Measurements from ENCODE around the gene C10orf120. TPM values are rescaled to one million over a fixed set of nuclear protein-coding genes. Genes with fewer than 3 reads are reported as not detected.

Gene C10orf120
- total RNA-seq, 1 donor from 2014 or later: not detected

DNA sequence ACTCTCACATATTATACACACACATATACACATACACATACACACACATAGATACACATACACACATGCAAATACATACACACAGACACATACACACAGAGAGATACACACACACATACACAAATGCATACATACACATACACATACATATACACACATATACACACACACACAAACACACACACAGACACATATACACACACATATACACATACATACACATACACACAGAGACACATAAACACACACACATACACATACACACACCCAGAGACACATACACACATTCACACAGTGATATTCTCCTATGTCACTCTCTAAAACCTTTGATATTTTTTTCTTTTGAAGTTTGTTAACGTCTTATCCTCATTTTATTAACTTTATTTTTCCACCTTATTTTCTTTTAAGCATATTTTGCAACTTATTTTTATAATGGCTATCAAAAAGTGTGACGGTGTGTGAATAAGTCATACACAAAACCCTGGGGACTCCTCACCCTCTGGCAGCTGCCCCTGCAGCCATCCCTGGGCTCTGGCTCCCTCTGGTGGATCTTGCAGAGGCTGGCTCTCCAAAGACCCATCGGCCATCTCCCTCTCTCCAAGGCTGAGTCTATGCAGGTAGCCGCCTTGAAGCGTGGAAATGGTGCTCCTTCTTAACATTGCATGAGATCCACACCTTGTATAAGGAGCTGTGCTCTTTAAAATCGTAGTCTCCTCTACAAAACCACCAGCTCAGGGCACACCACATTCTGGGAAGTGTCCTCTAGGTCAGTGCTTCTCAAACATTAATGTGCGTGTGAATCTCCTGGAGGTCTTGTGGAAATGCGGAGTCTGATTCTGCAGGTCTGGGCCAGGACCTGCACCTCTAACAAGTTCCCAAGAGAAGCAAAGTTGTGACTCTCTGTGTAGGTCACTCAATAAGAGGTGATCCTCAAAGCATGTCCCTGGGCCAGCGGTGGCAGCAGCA lies 4.1 kb upstream of the C10orf120 start:
- Histone ChIP-seq H3K4me1 (no peaks in the 10 kb centered on the region), H3K36me3 (no peaks in the 10 kb centered on the region), H3K4me3 (no peak overlapping the region), H3K27ac (no peak overlapping the region), H3K9me3 (no peaks in the 10 kb centered on the region), H3K27me3 (no peaks in the 10 kb centered on the region)
- intact Hi-C loops (cut with DNase I): no loop called here
- ATAC-seq: peak; percentile 96
- TF ChIP-seq, protein P1, sequence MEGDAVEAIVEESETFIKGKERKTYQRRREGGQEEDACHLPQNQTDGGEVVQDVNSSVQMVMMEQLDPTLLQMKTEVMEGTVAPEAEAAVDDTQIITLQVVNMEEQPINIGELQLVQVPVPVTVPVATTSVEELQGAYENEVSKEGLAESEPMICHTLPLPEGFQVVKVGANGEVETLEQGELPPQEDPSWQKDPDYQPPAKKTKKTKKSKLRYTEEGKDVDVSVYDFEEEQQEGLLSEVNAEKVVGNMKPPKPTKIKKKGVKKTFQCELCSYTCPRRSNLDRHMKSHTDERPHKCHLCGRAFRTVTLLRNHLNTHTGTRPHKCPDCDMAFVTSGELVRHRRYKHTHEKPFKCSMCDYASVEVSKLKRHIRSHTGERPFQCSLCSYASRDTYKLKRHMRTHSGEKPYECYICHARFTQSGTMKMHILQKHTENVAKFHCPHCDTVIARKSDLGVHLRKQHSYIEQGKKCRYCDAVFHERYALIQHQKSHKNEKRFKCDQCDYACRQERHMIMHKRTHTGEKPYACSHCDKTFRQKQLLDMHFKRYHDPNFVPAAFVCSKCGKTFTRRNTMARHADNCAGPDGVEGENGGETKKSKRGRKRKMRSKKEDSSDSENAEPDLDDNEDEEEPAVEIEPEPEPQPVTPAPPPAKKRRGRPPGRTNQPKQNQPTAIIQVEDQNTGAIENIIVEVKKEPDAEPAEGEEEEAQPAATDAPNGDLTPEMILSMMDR (IDR thresholded peaks at IDR 0.05): peak; percentile 81
- peak; percentile 80 for DNase-seq

DNA sequence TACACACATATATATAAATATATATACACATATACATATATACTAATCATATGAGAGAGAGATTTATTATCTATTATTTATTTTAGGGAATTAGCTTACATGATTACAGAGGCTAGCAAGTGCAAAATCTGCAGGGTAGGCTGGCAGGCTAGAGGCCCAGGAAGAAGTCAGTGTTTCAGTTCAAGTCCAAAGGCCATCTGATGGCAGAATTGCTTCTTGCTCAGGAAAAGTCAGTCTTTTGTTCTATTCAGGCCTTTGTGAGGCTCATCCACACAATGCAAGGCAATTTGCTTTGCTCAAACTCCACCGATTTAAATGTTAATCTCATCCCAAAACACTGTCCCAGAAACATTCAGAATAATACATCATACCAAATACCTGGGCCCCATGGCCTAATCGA lies 2.6 kb upstream of the C10orf120 start:
- intact Hi-C loops (cut with DNase I): no loop called here
- H3K4me1 ChIP-seq: no peaks in the 10 kb centered on the region
- H3K4me3 ChIP-seq: no peak overlapping the region
- H3K36me3 ChIP-seq: no peaks in the 10 kb centered on the region
- no peak overlapping the region for H3K27ac ChIP-seq
- no peak for DNase-seq
- H3K9me3 ChIP-seq: no peaks in the 10 kb centered on the region
- no peaks in the 10 kb centered on the region for H3K27me3 ChIP-seq
- TF ChIP-seq, protein P1 (IDR thresholded peaks at IDR 0.05): no peak
- no peak for ATAC-seq

DNA sequence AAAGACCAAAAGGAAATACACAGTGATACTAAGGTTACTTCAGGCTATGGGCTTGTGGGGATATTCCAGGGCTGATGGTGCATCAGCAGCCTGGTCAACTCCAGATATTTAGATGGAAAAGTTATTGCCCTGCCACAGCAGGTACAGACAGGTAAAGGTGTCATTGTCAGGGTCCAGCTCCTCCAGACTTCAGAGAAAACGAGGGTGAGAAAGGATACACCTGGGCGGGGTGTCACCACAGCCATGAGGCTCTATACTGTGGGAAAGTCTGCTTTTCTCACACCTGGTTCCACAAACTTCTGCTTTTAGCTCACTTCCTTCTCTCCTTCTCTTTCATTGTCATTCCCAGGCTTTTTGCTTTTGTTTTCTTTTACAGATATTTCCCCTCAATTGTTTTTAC lies 2.0 kb upstream of the C10orf120 start:
- Histone ChIP-seq H3K36me3 (no peaks in the 10 kb centered on the region), H3K4me3 (no peak overlapping the region), H3K27ac (no peak overlapping the region), H3K4me1 (no peaks in the 10 kb centered on the region), H3K9me3 (no peaks in the 10 kb centered on the region), H3K27me3 (no peaks in the 10 kb centered on the region)
- ATAC-seq (no peak), DNase-seq (no peak)
- TF ChIP-seq, protein P1 (IDR thresholded peaks at IDR 0.05): no peak
- intact Hi-C loops (cut with DNase I): no loop called here

DNA sequence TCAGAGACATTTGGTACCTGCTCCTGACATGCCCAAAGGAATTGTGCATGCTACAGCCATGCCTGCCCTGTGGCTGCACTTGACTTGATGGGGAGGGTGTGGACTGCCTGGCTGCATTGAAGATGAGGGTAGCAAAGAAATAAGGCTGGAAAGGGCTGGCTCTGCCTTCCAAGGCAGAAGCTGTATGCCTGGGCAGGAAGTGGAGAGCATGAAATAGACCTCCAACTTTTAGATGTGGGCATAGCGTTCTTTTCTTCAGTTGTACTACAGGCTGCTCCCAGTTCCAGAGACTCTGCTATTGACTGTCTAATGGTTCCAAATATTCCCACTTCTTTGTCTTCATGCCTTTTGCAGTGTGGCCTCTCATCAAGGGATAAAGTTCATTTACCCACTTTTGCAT lies 3.0 kb downstream of the C10orf120 start:
- no peak for ATAC-seq
- TF ChIP-seq, protein P1 (IDR thresholded peaks at IDR 0.05): no peak
- intact Hi-C loops (cut with DNase I): no loop called here
- Histone ChIP-seq H3K27ac (no peak overlapping the region), H3K36me3 (no peaks in the 10 kb centered on the region), H3K27me3 (peaks cover 6% of the 10 kb centered on the region), H3K4me1 (no peaks in the 10 kb centered on the region), H3K4me3 (no peak overlapping the region), H3K9me3 (no peaks in the 10 kb centered on the region)
- DNase-seq: no peak

DNA sequence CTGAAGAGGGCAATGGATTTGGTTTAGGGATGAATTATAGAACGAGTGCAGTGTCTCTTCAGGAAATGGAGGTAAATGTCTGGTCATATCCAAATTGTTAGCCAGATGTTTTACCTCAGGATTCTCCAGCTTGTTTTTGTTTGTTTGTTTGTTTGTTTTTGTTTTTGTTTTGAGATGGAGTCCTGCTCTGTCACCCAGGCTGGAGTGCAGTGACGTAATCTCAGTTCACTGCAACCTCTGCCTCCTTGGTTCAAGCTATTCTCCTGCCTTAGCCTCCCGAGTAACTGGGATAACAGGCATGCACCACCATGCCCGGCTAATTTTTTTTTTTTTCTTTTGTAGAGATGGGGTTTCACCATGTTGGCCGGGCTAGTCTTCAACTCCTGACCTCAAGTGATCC lies 6.9 kb downstream of the C10orf120 start:
- Histone ChIP-seq H3K4me1 (peaks cover 9% of the 10 kb centered on the region), H3K27me3 (peaks cover 6% of the 10 kb centered on the region), H3K9me3 (no peaks in the 10 kb centered on the region), H3K36me3 (no peaks in the 10 kb centered on the region), H3K4me3 (no peak overlapping the region), H3K27ac (no peak overlapping the region)
- no peak for DNase-seq
- TF ChIP-seq, protein P1 (IDR thresholded peaks at IDR 0.05): no peak
- no peak for ATAC-seq
- intact Hi-C loops (cut with DNase I): no loop called here

Measured in upper lobe of right lung (tissue), 1 donor.